ENCODE results near the gene POU2F2.

The POU2F2 gene

GRCh38 chr19:42132030-42132628 lies at the start of gene POU2F2:
Gene POU2F2 (minus strand): TSS chr19:42132446. CDS start chr19:42132411, 35 bp downstream.
- no peak for DNase-seq

GRCh38 chr19:42178791-42179674 lies 46.8 kb upstream of the POU2F2 start:
- DNase-seq: no peak

GRCh38 chr19:42177686-42178019 lies 45.4 kb upstream of the POU2F2 start:
- DNase-seq: no peak

- peak; percentile 98 for DNase-seq
These were observed 44.9 kb upstream of the POU2F2 start for GRCh38 chr19:42176990-42177685.

- peak; percentile 95 for DNase-seq
These were observed 44.4 kb upstream of the POU2F2 start for GRCh38 chr19:42176649-42176989.

- DNase-seq: no peak
These were observed 43.9 kb upstream of the POU2F2 start for GRCh38 chr19:42175952-42176648.

GRCh38 chr19:42174958-42175734 lies 42.9 kb upstream of the POU2F2 start:
- no peak for DNase-seq

GRCh38 chr19:42174188-42174587 lies 41.9 kb upstream of the POU2F2 start:
- no peak for DNase-seq

- no peak for DNase-seq
These were observed 41.4 kb upstream of the POU2F2 start for GRCh38 chr19:42173695-42174094.

GRCh38 chr19:42172261-42172660 lies 40.0 kb upstream of the POU2F2 start:
- no peak for DNase-seq

- DNase-seq: no peak
These were observed 38.5 kb upstream of the POU2F2 start for GRCh38 chr19:42170715-42171114.

GRCh38 chr19:42169486-42170413 lies 37.5 kb upstream of the POU2F2 start:
- no peak for DNase-seq

GRCh38 chr19:42168206-42168605 lies 36.0 kb upstream of the POU2F2 start:
- no peak for DNase-seq

- peak; percentile 28 for DNase-seq
These were observed 34.1 kb upstream of the POU2F2 start for GRCh38 chr19:42166316-42166715.

GRCh38 chr19:42165146-42165545 lies 32.9 kb upstream of the POU2F2 start:
- no peak for DNase-seq

GRCh38 chr19:42161616-42162263 lies 29.5 kb upstream of the POU2F2 start:
- DNase-seq: no peak

- no peak for DNase-seq
These were observed 27.7 kb upstream of the POU2F2 start for GRCh38 chr19:42159942-42160341.

GRCh38 chr19:42158926-42159325 lies 26.7 kb upstream of the POU2F2 start:
- no peak for DNase-seq

- DNase-seq: no peak
These were observed 24.3 kb upstream of the POU2F2 start for GRCh38 chr19:42156571-42156970.

- no peak for DNase-seq
These were observed 23.6 kb upstream of the POU2F2 start for GRCh38 chr19:42155796-42156195.
